Measurements from ENCODE around the gene VPS50.

GRCh38 chr7:93188870-93189634, 43.1 kb upstream of the VPS50 start:
- TF ChIP-seq CTCF (IDR thresholded peaks at IDR 0.05 in 4 of 5, conservative IDR thresholded peaks at IDR 0.05 in 1 of 5) = no peak
- no peak for TF ChIP-seq POLR2A (IDR thresholded peaks at IDR 0.05)

All from gastrocnemius medialis (tissue), 4 donors.